Raji (cell line): Measurements from ENCODE around the gene POT1.
A peak's percentile ranks its signal among the peaks of the same experiment; 100 is the strongest.

ENCODE experiments used
- POLR2A ChIP-seq: IDR thresholded peaks from 2 replicates; pipeline ENCODE4 v1.6.1; 2011; ENCODE audit warnings: low read depth, low read length, control low read depth; ENCODE audit not compliant: insufficient read depth

POT1 gene

GRCh38 chr7:124929467-124930172 is at the start of gene POT1:
Gene POT1 (minus strand): TSS chr7:124929825. CDS start chr7:124897173, 32,652 bp downstream.
- peak; percentile 80 for TF ChIP-seq POLR2A

- TF ChIP-seq POLR2A, result no peak
Observed at GRCh38 chr7:124965553-124965952, 35.9 kb upstream of the POT1 start.

- TF ChIP-seq POLR2A, result no peak
Observed at GRCh38 chr7:124959676-124960075, 30.1 kb upstream of the POT1 start.

- TF ChIP-seq POLR2A, result no peak
Observed at GRCh38 chr7:124956160-124956559, 26.5 kb upstream of the POT1 start.

- no peak for TF ChIP-seq POLR2A
Observed at GRCh38 chr7:124954790-124955189, 25.2 kb upstream of the POT1 start.

GRCh38 chr7:124945680-124946079 is 16.1 kb upstream of the POT1 start:
- TF ChIP-seq POLR2A, result no peak

GRCh38 chr7:124943472-124943871 is 13.8 kb upstream of the POT1 start:
- TF ChIP-seq POLR2A, result no peak

GRCh38 chr7:124942399-124942798 is 12.8 kb upstream of the POT1 start:
- no peak for TF ChIP-seq POLR2A

GRCh38 chr7:124940306-124940705 is 10.7 kb upstream of the POT1 start:
- TF ChIP-seq POLR2A, result no peak

- TF ChIP-seq POLR2A, result no peak
Observed at GRCh38 chr7:124938128-124938527, 8.5 kb upstream of the POT1 start.

GRCh38 chr7:124937076-124937475 is 7.5 kb upstream of the POT1 start:
- TF ChIP-seq POLR2A, result no peak

GRCh38 chr7:124934841-124935240 is 5.2 kb upstream of the POT1 start:
- no peak for TF ChIP-seq POLR2A

GRCh38 chr7:124930655-124931597 is 1.3 kb upstream of the POT1 start:
- no peak for TF ChIP-seq POLR2A

GRCh38 chr7:124930173-124930623 is 573 bp upstream of the POT1 start:
- no peak for TF ChIP-seq POLR2A

- TF ChIP-seq POLR2A, result no peak
Observed at GRCh38 chr7:124924906-124925305, 4.7 kb downstream of the POT1 start.

- no peak for TF ChIP-seq POLR2A
Observed at GRCh38 chr7:124922200-124922599, 7.4 kb downstream of the POT1 start.

GRCh38 chr7:124919841-124920240 is 9.8 kb downstream of the POT1 start:
- no peak for TF ChIP-seq POLR2A

GRCh38 chr7:124918662-124919061 is 11.0 kb downstream of the POT1 start:
- no peak for TF ChIP-seq POLR2A
